Measurements from ENCODE around the gene NR5A2.
A peak's percentile ranks its signal among the peaks of the same experiment; 100 is the strongest.

NR5A2 gene

DNA sequence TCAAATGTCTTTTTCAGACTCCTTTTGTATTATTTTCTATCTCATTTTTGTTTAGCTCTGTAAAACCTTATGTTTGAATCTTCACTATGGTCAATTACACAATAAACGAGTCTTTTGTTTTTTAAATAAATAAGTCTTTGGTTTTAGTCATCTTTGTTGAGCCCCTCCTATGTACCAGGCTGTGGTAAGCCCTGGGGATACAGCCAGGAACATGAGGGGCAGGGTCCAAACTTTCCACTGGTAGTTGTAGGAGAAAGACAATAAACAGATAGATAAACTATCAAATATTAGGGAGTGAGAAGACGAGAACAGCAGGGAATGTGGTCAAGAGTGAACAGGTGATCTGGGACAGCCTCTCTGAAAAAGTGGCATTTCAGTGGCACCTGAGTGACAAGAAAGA, 195.7 kb downstream of the NR5A2 start:
- no peak for DNase-seq
- no peak overlapping the region for H3K27ac Mint-ChIP-seq
- no peaks in the 10 kb centered on the region for H3K9me3 Mint-ChIP-seq
- H3K36me3 Mint-ChIP-seq (ENCODE audit: low read depth) = no peaks in the 10 kb centered on the region
- no peak overlapping the region for H3K4me3 Mint-ChIP-seq
- H3K4me1 Mint-ChIP-seq (ENCODE audit: low read depth) = peaks cover 19% of the 10 kb centered on the region
- H3K27me3 Mint-ChIP-seq = peaks cover 23% of the 10 kb centered on the region

DNA sequence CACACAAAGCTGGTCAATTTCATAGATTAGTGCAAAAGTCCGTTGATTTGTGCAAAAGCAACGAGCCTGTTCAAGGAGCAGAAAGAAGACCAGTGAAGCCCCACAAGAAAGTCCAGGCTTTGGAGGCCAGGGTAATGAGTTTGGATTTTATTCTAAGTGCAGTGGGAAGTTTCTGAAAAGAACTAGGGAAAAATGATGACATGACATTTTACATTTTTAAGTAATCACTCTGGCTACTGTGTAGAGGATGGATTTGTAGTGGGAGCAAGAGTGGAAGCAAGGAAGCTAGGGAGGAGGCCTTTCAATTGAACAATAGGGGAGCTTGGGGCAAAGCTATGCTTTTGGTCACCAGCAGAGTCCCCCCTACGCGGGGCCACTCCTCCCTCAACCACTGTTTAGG, 196.1 kb downstream of the NR5A2 start:
- peaks cover 19% of the 10 kb centered on the region for H3K4me1 Mint-ChIP-seq (ENCODE audit: low read depth)
- no peak for DNase-seq
- H3K4me3 Mint-ChIP-seq = no peak overlapping the region
- H3K9me3 Mint-ChIP-seq = no peaks in the 10 kb centered on the region
- no peak overlapping the region for H3K27ac Mint-ChIP-seq
- H3K36me3 Mint-ChIP-seq (ENCODE audit: low read depth) = no peaks in the 10 kb centered on the region
- H3K27me3 Mint-ChIP-seq = peaks cover 25% of the 10 kb centered on the region

DNA sequence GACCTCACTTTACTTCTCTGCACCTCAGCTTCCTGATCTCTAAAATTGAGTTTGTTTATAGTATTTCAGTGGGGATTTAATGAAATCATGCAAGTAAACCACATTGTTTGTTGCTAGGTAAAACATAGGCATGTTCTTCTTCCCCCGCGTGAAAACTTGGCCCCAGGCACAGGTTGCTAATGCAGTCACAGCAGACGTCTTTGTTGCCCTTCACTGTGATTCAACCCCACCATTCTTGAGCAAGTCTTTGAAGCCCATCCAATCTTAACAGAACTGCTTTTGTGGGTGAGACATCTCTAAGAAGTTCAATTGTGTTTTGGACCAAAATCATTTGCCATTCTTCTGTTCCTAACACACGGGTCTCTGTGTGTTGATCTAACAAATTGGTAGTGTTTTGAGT, 196.8 kb downstream of the NR5A2 start:
- H3K36me3 Mint-ChIP-seq (ENCODE audit: low read depth) = no peaks in the 10 kb centered on the region
- peaks cover 19% of the 10 kb centered on the region for H3K4me1 Mint-ChIP-seq (ENCODE audit: low read depth)
- no peak for DNase-seq
- peaks cover 24% of the 10 kb centered on the region for H3K27me3 Mint-ChIP-seq
- no peaks in the 10 kb centered on the region for H3K9me3 Mint-ChIP-seq
- H3K27ac Mint-ChIP-seq = no peak overlapping the region
- no peak overlapping the region for H3K4me3 Mint-ChIP-seq

DNA sequence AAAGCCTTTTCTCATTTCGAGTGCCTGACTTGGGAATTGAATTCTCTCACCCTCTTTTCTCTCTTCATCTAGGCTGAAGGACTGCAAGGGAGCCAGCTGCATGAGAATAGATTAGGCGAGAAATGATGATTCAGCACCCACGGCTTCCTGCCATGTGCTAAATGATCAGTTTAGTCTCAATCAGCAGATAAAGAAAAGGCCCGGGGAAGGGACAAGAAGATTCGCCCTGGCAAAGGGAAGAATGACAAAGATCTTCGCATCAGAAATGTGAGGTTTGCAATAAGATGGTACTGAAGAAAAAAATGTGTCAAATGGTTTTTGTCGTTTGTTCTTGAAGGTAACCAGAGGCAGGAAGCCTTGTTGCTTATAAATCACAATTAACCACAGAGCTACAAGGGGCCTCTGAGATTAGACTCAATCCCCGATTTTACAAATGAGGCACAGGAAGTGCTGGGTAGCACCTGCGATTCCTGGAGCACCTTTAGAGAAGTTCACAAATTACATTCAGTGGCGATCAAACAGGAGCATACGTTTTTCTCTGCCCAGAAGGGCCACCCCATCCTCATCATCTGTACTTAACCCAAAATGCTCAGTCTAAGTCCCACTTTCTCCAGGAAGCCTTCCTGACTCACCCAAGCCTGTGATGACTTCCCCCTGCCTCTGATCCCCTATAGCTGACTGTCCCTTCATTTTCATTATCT, 198.9 kb downstream of the NR5A2 start:
- H3K4me1 Mint-ChIP-seq (ENCODE audit: low read depth) = peaks cover 19% of the 10 kb centered on the region
- H3K4me3 Mint-ChIP-seq = peak overlapping the region; percentile 11
- no peaks in the 10 kb centered on the region for H3K36me3 Mint-ChIP-seq (ENCODE audit: low read depth)
- H3K27ac Mint-ChIP-seq = peak overlapping the region; percentile 27
- peak; percentile 36 for DNase-seq
- peaks cover 24% of the 10 kb centered on the region for H3K27me3 Mint-ChIP-seq
- no peaks in the 10 kb centered on the region for H3K9me3 Mint-ChIP-seq

DNA sequence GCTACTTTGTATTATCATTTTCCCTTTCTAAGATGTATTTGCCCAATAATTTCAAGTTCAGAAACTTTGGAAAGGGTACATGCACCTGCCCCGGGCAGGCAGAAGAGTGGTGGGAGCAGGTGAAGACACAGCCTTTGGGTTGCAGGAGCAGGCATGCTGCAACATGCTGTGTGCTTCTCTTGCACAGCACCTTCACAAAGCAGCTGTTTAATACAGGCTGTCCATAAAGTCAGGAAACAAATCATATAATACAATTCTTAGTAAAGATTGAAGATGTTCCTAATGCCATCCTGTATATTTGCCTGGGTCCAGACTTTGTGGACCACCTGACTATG, 199.4 kb downstream of the NR5A2 start:
- Mint-ChIP-seq H3K27ac (no peak overlapping the region), H3K36me3 (ENCODE audit: low read depth) (no peaks in the 10 kb centered on the region), H3K27me3 (peaks cover 20% of the 10 kb centered on the region), H3K4me3 (no peak overlapping the region), H3K9me3 (no peaks in the 10 kb centered on the region), H3K4me1 (ENCODE audit: low read depth) (peaks cover 16% of the 10 kb centered on the region)
- DNase-seq = no peak
